SK-N-SH treated with all-trans-retinoic acid at 6 μM for 48 hours (cell line): ENCODE measurements around the gene TTR.

ENCODE experiments used
- ATAC-seq: fragments of 200-7000 bp; cut with Tn5 transposase; 3 replicates; pipeline ENCODE4 v1.9.1; 2020; ENCODE audit warnings: mild to moderate bottlenecking, moderate library complexity
- ARNTL ChIP-seq: fragments of 450-650 bp; formaldehyde crosslinking; IDR thresholded peaks from 2 replicates; pipeline ENCODE4 v1.5.0; 2020; ENCODE audit warnings: low read depth, mild to moderate bottlenecking, moderate library complexity, borderline replicate concordance
- CSDC2 ChIP-seq: fragments of 250-450 bp; sonication (Bioruptor Pico); IDR thresholded peaks from 2 replicates; pipeline ENCODE4 v1.5.0; 2020; ENCODE audit warnings: mild to moderate bottlenecking, moderate library complexity
- ESRRG ChIP-seq: fragments of 250-450 bp; sonication (Bioruptor Pico); IDR thresholded peaks from 2 replicates; pipeline ENCODE4 v1.6.1; 2021; ENCODE audit warnings: mild to moderate bottlenecking
- GLIS3 ChIP-seq: fragments of 250-450 bp; sonication (Bioruptor Pico); IDR thresholded peaks from 2 replicates; pipeline ENCODE4 v1.5.0; 2020; ENCODE audit warnings: mild to moderate bottlenecking, moderate library complexity
- ISL1 ChIP-seq: fragments of 250-450 bp; sonication (Bioruptor Pico); IDR thresholded peaks from 2 replicates; pipeline ENCODE4 v2.1.2; 2022; ENCODE audit warnings: mild to moderate bottlenecking, moderate library complexity
- OSR1 ChIP-seq: fragments of 250-450 bp; sonication (Bioruptor Pico); IDR thresholded peaks from 2 replicates; pipeline ENCODE4 v1.8.0; 2022; ENCODE audit warnings: moderate library complexity, mild to moderate bottlenecking, inconsistent platforms
- PPARA ChIP-seq: fragments of 250-450 bp; sonication (Bioruptor Pico); IDR thresholded peaks from 2 replicates; pipeline ENCODE4 v1.5.0; 2020; ENCODE audit warnings: mild to moderate bottlenecking, borderline replicate concordance
- RARB ChIP-seq: fragments of 250-450 bp; sonication (Bioruptor Pico); IDR thresholded peaks from 2 replicates; pipeline ENCODE4 v1.8.0; 2021; ENCODE audit warnings: mild to moderate bottlenecking, moderate library complexity
- SNAI2 ChIP-seq: fragments of 250-450 bp; sonication (Bioruptor Pico); IDR thresholded peaks from 2 replicates; pipeline ENCODE4 v1.5.0; 2020; ENCODE audit warnings: mild to moderate bottlenecking, moderate library complexity
- TCF4 ChIP-seq: fragments of 250-450 bp; sonication (Bioruptor Pico); IDR thresholded peaks from 2 replicates; pipeline ENCODE4 v1.8.0; 2021; ENCODE audit warnings: mild to moderate bottlenecking, moderate library complexity, borderline replicate concordance
- TOX ChIP-seq: fragments of 250-450 bp; sonication (Bioruptor Pico); IDR thresholded peaks from 2 replicates; pipeline ENCODE4 v1.8.0; 2021; ENCODE audit warnings: mild to moderate bottlenecking, moderate library complexity, borderline replicate concordance
- ZC3H10 ChIP-seq: fragments of 250-450 bp; sonication (Bioruptor Pico); IDR thresholded peaks from 2 replicates; pipeline ENCODE4 v1.5.1; 2021; ENCODE audit warnings: mild to moderate bottlenecking, moderate library complexity
- ZFP3 ChIP-seq: fragments of 250-450 bp; sonication (Bioruptor Pico); IDR thresholded peaks from 2 replicates; pipeline ENCODE4 v1.5.0; 2020; ENCODE audit warnings: mild to moderate bottlenecking, moderate library complexity
- ZFP30 ChIP-seq: fragments of 450-650 bp; formaldehyde crosslinking; IDR thresholded peaks from 2 replicates; pipeline ENCODE4 v1.5.0; 2022; ENCODE audit warnings: mild to moderate bottlenecking, moderate library complexity
- ZNF565 ChIP-seq: fragments of 450-650 bp; formaldehyde crosslinking; conservative IDR thresholded peaks from 2 replicates; pipeline ENCODE4 v1.5.0; 2020; ENCODE audit warnings: low read depth, mild to moderate bottlenecking, moderate library complexity
- ZNF8 ChIP-seq: fragments of 450-650 bp; formaldehyde crosslinking; IDR thresholded peaks from 2 replicates; pipeline ENCODE4 v1.5.0; 2020; ENCODE audit warnings: mild to moderate bottlenecking, moderate library complexity
- TF ChIP-seq, protein P1 (sequence below): fragments of 250-450 bp; sonication (Bioruptor Pico); IDR thresholded peaks from 2 replicates; pipeline ENCODE4 v1.8.0; 2020; ENCODE audit warnings: mild to moderate bottlenecking, moderate library complexity, borderline replicate concordance
- TF ChIP-seq, protein P2 (sequence below): fragments of 250-450 bp; sonication (Bioruptor Pico); IDR thresholded peaks from 2 replicates; pipeline ENCODE4 v1.5.1; 2021; ENCODE audit warnings: mild to moderate bottlenecking, moderate library complexity
- TF ChIP-seq, protein P3 (sequence below): fragments of 250-450 bp; sonication (Bioruptor Pico); IDR thresholded peaks from 2 replicates; pipeline ENCODE4 v1.5.1; 2020; ENCODE audit warnings: low read depth, mild to moderate bottlenecking, moderate library complexity
- TF ChIP-seq, protein P4 (sequence below): fragments of 250-450 bp; sonication (Bioruptor Pico); IDR thresholded peaks from 2 replicates; pipeline ENCODE4 v1.5.0; 2020; ENCODE audit warnings: mild to moderate bottlenecking, moderate library complexity

The TTR gene

DNA sequence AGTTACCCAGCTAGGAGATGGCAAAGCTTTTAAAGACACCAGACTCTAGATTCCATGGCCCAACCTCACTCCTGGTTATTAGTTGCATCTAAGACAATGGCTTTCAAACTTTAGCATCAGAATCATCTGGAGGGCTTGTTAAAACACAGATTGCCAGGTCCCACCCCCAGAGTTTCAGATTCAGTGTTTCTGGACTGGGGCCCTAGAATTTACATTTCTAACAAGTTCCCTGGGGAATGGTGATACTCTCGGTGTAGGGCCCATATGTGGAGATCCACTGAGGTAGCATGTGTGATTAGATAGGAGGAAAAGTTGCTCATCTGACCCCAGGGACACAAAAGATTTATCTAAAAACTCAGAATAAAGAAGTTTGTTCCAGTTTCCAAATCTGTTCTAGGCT, 14.5 kb upstream of the TTR start:
- no peak for ATAC-seq

DNA sequence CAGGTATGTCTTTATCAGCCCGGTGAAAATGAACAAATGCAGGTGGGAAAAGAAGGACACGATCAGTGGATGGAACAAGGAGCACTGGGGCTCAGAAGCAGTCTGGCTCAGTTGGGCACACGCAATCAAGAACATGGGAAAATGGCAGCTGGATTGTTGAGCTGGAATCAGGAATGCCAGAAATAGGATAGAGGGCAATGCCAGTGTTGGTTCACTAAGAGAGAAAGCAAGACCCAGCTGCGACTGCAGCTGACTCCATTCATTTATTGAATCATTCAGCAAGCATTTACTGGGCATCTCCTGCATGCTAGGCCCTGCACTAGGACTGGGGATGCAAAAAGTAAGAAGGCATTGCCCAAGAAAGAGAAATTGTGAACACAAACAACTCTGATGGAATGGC, 13.6 kb upstream of the TTR start:
- TF ChIP-seq, protein P1, sequence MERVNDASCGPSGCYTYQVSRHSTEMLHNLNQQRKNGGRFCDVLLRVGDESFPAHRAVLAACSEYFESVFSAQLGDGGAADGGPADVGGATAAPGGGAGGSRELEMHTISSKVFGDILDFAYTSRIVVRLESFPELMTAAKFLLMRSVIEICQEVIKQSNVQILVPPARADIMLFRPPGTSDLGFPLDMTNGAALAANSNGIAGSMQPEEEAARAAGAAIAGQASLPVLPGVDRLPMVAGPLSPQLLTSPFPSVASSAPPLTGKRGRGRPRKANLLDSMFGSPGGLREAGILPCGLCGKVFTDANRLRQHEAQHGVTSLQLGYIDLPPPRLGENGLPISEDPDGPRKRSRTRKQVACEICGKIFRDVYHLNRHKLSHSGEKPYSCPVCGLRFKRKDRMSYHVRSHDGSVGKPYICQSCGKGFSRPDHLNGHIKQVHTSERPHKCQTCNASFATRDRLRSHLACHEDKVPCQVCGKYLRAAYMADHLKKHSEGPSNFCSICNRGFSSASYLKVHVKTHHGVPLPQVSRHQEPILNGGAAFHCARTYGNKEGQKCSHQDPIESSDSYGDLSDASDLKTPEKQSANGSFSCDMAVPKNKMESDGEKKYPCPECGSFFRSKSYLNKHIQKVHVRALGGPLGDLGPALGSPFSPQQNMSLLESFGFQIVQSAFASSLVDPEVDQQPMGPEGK: no peak
- TF ChIP-seq ZNF8 (CRISPR knock-in tag): no peak
- TF ChIP-seq, protein P2, sequence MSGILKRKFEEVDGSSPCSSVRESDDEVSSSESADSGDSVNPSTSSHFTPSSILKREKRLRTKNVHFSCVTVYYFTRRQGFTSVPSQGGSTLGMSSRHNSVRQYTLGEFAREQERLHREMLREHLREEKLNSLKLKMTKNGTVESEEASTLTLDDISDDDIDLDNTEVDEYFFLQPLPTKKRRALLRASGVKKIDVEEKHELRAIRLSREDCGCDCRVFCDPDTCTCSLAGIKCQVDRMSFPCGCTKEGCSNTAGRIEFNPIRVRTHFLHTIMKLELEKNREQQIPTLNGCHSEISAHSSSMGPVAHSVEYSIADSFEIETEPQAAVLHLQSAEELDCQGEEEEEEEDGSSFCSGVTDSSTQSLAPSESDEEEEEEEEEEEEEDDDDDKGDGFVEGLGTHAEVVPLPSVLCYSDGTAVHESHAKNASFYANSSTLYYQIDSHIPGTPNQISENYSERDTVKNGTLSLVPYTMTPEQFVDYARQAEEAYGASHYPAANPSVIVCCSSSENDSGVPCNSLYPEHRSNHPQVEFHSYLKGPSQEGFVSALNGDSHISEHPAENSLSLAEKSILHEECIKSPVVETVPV (CRISPR knock-in tag): no peak
- TF ChIP-seq, protein P3, sequence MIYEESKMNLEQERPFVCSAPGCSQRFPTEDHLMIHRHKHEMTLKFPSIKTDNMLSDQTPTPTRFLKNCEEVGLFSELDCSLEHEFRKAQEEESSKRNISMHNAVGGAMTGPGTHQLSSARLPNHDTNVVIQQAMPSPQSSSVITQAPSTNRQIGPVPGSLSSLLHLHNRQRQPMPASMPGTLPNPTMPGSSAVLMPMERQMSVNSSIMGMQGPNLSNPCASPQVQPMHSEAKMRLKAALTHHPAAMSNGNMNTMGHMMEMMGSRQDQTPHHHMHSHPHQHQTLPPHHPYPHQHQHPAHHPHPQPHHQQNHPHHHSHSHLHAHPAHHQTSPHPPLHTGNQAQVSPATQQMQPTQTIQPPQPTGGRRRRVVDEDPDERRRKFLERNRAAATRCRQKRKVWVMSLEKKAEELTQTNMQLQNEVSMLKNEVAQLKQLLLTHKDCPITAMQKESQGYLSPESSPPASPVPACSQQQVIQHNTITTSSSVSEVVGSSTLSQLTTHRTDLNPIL (CRISPR knock-in tag): no peak
- no peak for TF ChIP-seq SNAI2
- no peak for TF ChIP-seq TCF4 (CRISPR knock-in tag)
- TF ChIP-seq ESRRG (CRISPR knock-in tag): no peak
- no peak for TF ChIP-seq ZFP30
- TF ChIP-seq ARNTL (CRISPR knock-in tag): no peak
- no peak for TF ChIP-seq ZNF565 (CRISPR knock-in tag)
- TF ChIP-seq GLIS3: no peak
- TF ChIP-seq, protein P4, sequence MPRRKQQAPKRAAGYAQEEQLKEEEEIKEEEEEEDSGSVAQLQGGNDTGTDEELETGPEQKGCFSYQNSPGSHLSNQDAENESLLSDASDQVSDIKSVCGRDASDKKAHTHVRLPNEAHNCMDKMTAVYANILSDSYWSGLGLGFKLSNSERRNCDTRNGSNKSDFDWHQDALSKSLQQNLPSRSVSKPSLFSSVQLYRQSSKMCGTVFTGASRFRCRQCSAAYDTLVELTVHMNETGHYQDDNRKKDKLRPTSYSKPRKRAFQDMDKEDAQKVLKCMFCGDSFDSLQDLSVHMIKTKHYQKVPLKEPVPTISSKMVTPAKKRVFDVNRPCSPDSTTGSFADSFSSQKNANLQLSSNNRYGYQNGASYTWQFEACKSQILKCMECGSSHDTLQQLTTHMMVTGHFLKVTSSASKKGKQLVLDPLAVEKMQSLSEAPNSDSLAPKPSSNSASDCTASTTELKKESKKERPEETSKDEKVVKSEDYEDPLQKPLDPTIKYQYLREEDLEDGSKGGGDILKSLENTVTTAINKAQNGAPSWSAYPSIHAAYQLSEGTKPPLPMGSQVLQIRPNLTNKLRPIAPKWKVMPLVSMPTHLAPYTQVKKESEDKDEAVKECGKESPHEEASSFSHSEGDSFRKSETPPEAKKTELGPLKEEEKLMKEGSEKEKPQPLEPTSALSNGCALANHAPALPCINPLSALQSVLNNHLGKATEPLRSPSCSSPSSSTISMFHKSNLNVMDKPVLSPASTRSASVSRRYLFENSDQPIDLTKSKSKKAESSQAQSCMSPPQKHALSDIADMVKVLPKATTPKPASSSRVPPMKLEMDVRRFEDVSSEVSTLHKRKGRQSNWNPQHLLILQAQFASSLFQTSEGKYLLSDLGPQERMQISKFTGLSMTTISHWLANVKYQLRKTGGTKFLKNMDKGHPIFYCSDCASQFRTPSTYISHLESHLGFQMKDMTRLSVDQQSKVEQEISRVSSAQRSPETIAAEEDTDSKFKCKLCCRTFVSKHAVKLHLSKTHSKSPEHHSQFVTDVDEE (CRISPR knock-in tag): no peak

More for the DNA sequence above, 14.5 kb upstream of the TTR start:
- no peak for TF ChIP-seq OSR1 (CRISPR knock-in tag)
- TF ChIP-seq ISL1 (CRISPR knock-in tag): no peak
- TF ChIP-seq RARB (CRISPR knock-in tag): no peak
- no peak for TF ChIP-seq PPARA (CRISPR knock-in tag)
- TF ChIP-seq ZFP3 (CRISPR knock-in tag): no peak
- TF ChIP-seq CSDC2 (CRISPR knock-in tag): no peak
- no peak for TF ChIP-seq ZFP30

DNA sequence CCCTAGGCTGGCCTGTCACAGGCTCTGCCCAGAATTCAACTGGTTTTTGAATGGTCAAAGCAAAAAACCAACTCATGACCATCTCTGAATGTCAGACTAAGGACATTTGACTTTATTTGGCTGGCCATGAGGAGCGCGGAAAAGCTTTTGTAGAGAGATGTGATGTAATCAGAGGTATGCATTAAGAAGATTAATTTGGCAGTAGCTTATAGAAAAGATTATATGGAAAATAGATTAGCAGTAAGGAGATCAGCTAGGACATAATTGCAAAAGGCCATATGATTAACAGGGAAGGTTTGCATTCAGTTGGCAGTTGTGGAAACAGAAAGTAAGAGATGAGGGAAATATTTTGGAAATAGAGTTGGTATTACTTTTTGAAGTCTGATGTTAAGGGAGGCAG, 12.3 kb upstream of the TTR start:
- TF ChIP-seq ZFP3 (CRISPR knock-in tag) (no peak), ISL1 (CRISPR knock-in tag) (no peak), OSR1 (CRISPR knock-in tag) (no peak), ZNF8 (CRISPR knock-in tag) (no peak), ARNTL (CRISPR knock-in tag) (no peak), ZC3H10 (CRISPR knock-in tag) (no peak), ESRRG (CRISPR knock-in tag) (no peak)
- TF ChIP-seq, protein P2 (CRISPR knock-in tag): no peak
- ATAC-seq: no peak

More for the DNA sequence above, 13.6 kb upstream of the TTR start:
- no peak for ATAC-seq

DNA sequence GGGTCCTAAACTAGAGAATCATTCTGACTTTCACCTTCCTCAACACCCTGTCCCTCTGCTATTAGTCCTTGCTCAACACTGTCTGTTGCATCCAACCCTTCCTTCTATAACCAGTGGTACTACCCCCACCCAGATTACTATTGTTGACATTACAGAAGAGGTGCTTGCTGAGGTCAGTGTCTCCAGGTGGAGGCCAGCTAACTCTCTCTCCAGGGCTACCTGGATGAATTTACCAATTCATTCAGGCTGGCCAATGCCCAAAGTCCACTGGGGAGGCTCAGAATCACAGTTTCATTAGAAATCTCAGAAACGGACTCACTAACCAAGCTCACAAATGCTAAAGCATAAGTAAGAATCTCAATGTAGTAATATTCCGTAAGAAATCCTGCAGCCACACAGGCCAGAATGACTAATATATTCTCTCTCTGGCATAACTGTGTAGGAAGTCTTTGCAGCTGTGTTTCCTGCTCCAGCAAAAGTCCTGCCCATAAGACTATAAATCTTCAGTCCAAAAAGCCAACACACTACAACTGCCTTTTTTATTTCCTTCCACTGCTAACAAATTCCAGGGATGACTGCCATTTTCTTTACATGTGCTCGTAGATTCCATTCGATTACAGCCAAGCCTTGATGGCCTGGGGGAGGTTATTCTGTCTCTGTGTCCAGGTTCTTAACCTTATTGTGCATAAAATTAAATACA, 10.0 kb upstream of the TTR start:
- peak; percentile 71 for ATAC-seq

More for the DNA sequence above, 10.0 kb upstream of the TTR start:
- TF ChIP-seq, protein P4 (CRISPR knock-in tag): no peak
- TF ChIP-seq ISL1 (CRISPR knock-in tag): peak; percentile 52
- no peak for TF ChIP-seq TOX
